Testis (tissue), 2 donors: Measurements from ENCODE around the gene KCNF1.

ENCODE experiments used
- CTCF ChIP-seq, 3 experiments: fragments of 450-650 bp in 2 of 3; fragments of 200-600 bp in 1 of 3; sonication (generic) in 1 of 3; IDR thresholded peaks; one replicate each; pipeline ENCODE4 v1.5.1; 2016 to 2019; ENCODE audit warnings: antibody characterized with exemption in 3 of 3, mild to moderate bottlenecking in 2 of 3, moderate library complexity in 1 of 3
- POLR2A ChIP-seq: fragments of 450-650 bp; IDR thresholded peaks from one replicate; pipeline ENCODE4 v1.6.1; 2017; ENCODE audit warnings: antibody characterized with exemption, mild to moderate bottlenecking, moderate library complexity

- TF ChIP-seq CTCF (IDR thresholded peaks at IDR 0.05) (no peak), POLR2A (no peak)
Observed at GRCh38 chr2:10954856-10955818, 43.4 kb downstream of the KCNF1 start.
